Keratinocyte (primary cell): ENCODE data around the gene CREB1.

Experiments
- EZH2 ChIP-seq: IDR thresholded peaks from one replicate; pipeline ENCODE4 v1.6.1; 2012; ENCODE audit warnings: inconsistent platforms, mild to moderate bottlenecking, low read length, moderate library complexity
- TF ChIP-seq, protein P1 (sequence below), 3 experiments: IDR thresholded peaks in 1 of 3; conservative IDR thresholded peaks in 1 of 3; optimal IDR thresholded peaks in 1 of 3; 2 replicates in 2 of 3; 3 replicates in 1 of 3; pipeline versions ENCODE3 to v1.5.1; 2011; ENCODE audit warnings: low read length in 3 of 3, mild to moderate bottlenecking in 3 of 3, moderate library complexity in 2 of 3, control low read depth in 1 of 3, inconsistent platforms in 1 of 3; ENCODE audit not compliant: insufficient read depth in 2 of 3; ENCODE audit errors: extremely low read depth in 1 of 3

DNA sequence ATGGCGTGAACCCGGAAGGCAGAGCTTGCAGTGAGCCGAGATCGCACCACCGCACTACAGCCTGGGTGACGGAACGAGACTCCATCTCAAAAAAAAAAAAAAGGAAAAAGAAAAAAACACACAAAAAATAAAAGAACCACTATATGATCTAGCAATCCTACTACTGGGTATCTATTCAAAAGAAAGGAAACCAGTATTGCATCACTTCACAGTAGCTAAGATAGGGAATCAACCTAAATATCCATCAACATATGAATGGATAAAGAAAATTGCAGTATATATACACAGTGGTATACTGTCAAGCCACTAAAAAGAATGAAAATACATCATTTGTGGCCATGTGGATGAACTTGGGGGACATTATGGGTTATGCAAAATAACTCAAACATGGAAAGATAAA is 57.5 kb downstream of the CREB1 start:
- TF ChIP-seq, protein P1, sequence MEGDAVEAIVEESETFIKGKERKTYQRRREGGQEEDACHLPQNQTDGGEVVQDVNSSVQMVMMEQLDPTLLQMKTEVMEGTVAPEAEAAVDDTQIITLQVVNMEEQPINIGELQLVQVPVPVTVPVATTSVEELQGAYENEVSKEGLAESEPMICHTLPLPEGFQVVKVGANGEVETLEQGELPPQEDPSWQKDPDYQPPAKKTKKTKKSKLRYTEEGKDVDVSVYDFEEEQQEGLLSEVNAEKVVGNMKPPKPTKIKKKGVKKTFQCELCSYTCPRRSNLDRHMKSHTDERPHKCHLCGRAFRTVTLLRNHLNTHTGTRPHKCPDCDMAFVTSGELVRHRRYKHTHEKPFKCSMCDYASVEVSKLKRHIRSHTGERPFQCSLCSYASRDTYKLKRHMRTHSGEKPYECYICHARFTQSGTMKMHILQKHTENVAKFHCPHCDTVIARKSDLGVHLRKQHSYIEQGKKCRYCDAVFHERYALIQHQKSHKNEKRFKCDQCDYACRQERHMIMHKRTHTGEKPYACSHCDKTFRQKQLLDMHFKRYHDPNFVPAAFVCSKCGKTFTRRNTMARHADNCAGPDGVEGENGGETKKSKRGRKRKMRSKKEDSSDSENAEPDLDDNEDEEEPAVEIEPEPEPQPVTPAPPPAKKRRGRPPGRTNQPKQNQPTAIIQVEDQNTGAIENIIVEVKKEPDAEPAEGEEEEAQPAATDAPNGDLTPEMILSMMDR (optimal IDR thresholded peaks at IDR 0.05 in 1 of 3, IDR thresholded peaks at IDR 0.05 in 1 of 3, conservative IDR thresholded peaks at IDR 0.05 in 1 of 3; ENCODE audit: extremely low read depth in 1 of 3, insufficient read depth in 2 of 3, low read length in 3 of 3) = no peak
- TF ChIP-seq EZH2 = no peak
